ENCODE data around the gene ATG9B. TPM values are rescaled to one million over a fixed set of nuclear protein-coding genes. Genes with fewer than 3 reads are reported as not detected.
A peak's percentile ranks its signal among the peaks of the same experiment; 100 is the strongest.

Gene ATG9B
- total RNA-seq, 4 donors from 2014 or later = 0.42 TPM; not detected in 3

DNA sequence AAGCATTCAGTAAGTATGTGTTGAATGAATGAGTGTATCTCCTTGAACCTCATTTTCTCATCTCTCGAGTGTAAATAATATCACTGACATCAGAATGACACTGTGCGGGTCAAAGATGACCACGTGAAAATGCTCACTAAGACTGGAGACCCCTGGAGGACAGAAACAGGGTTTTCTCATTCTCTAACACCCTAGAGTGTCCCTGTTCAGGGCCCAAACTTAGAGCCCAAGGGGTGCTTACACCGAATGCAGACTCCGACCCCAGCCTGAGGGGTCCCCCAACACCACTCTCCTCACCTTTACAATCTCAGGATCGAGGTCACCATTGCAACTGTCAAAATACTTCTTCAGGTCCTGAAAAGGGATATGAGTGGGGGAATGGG, 32.0 kb upstream of the ATG9B start:
- intact Hi-C loops (cut with DNase I) = no loop called here
- 86% methylated on average over 6 of the region's 6 CpGs for WGBS

DNA sequence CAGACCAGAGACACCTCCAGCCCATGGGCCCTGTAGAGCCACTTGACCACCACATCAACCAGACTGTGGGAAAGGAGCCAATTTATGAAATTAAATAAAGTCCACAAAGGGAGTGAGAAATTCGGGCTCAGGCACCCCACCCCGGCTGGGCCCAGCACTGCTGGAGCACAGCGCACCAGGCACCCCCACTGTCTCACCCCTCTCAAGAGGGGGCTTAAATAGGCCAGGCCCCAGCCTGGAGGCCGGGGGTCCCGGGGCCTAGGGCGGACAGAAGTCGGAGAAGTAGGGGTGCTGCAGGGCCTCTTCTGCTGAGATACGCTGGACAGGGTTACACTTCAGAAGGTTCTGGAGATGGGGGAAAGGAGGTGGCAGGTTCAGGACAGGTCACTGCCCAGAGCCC, 29.5 kb upstream of the ATG9B start:
- 94% methylated on average over 8 of the region's 8 CpGs for WGBS
- intact Hi-C loops (cut with DNase I) = no loop called here
- H3K27ac ChIP-seq (replicated peaks in 1 of 4) = no peak overlapping the region
- peaks cover 0 to 13% (median 7%) of the 10 kb centered on the region in 4 donors for H3K36me3 ChIP-seq
- peaks cover 0 to 15% (median 0%) of the 10 kb centered on the region in 4 donors for H3K27me3 ChIP-seq
- no peak overlapping the region for H3K4me3 ChIP-seq
- H3K4me1 ChIP-seq = peaks cover 24 to 36% (median 30%) of the 10 kb centered on the region in 4 donors
- TF ChIP-seq EP300 (IDR thresholded peaks at IDR 0.05) = no peak
- TF ChIP-seq, protein P1, sequence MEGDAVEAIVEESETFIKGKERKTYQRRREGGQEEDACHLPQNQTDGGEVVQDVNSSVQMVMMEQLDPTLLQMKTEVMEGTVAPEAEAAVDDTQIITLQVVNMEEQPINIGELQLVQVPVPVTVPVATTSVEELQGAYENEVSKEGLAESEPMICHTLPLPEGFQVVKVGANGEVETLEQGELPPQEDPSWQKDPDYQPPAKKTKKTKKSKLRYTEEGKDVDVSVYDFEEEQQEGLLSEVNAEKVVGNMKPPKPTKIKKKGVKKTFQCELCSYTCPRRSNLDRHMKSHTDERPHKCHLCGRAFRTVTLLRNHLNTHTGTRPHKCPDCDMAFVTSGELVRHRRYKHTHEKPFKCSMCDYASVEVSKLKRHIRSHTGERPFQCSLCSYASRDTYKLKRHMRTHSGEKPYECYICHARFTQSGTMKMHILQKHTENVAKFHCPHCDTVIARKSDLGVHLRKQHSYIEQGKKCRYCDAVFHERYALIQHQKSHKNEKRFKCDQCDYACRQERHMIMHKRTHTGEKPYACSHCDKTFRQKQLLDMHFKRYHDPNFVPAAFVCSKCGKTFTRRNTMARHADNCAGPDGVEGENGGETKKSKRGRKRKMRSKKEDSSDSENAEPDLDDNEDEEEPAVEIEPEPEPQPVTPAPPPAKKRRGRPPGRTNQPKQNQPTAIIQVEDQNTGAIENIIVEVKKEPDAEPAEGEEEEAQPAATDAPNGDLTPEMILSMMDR (IDR thresholded peaks at IDR 0.05) = no peak
- TF ChIP-seq POLR2A (IDR thresholded peaks at IDR 0.05; ENCODE audit: low read depth) = no peak
- no peak for TF ChIP-seq POLR2AphosphoS5 (IDR thresholded peaks at IDR 0.05)
- no peak for DNase-seq (ENCODE audit: extremely low spot score)
- no peaks in the 10 kb centered on the region for H3K9me3 ChIP-seq

More for the DNA sequence above, 32.0 kb upstream of the ATG9B start:
- Histone ChIP-seq H3K4me3 (no peak overlapping the region), H3K36me3 (peaks cover 0 to 13% (median 7%) of the 10 kb centered on the region in 4 donors), H3K27me3 (peaks cover 0 to 3% (median 0%) of the 10 kb centered on the region in 4 donors), H3K9me3 (no peaks in the 10 kb centered on the region), H3K4me1 (peaks cover 33 to 48% (median 42%) of the 10 kb centered on the region in 4 donors), H3K27ac (replicated peaks in 1 of 4) (no peak overlapping the region)
- no peak for DNase-seq (ENCODE audit: extremely low spot score)
- TF ChIP-seq POLR2A (IDR thresholded peaks at IDR 0.05; ENCODE audit: low read depth) (no peak), POLR2AphosphoS5 (IDR thresholded peaks at IDR 0.05) (no peak), EP300 (IDR thresholded peaks at IDR 0.05) (no peak)
- TF ChIP-seq, protein P1 (IDR thresholded peaks at IDR 0.05) = no peak

DNA sequence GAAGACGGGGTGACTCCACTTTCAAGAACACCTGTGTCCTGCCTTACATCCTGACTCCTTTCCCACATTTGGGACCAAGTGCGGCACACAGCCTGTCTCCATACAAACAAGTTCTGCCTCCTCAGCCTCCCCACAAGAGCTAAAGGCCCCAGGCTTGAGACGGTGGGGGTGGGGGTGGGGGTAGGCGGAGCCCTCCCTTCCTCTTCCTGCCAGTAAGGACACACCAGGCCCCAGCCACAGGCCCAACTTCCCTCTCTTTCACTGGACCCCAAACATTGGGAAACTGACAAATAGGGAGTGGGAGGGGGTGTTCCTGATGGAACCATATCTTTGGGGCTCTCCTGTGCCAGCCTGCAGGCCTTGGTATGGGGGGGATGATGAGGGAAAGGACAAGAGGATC, 28.8 kb upstream of the ATG9B start:
- TF ChIP-seq POLR2AphosphoS5 (IDR thresholded peaks at IDR 0.05) (no peak), POLR2A (IDR thresholded peaks at IDR 0.05; ENCODE audit: low read depth) (no peak), EP300 (IDR thresholded peaks at IDR 0.05) (no peak)
- TF ChIP-seq, protein P1 (IDR thresholded peaks at IDR 0.05) = no peak
- no peak overlapping the region for H3K4me3 ChIP-seq
- H3K4me1 ChIP-seq = peaks cover 20 to 30% (median 24%) of the 10 kb centered on the region in 4 donors
- no peaks in the 10 kb centered on the region for H3K9me3 ChIP-seq
- intact Hi-C loops (cut with DNase I) = no loop called here
- peaks cover 0 to 13% (median 7%) of the 10 kb centered on the region in 4 donors for H3K36me3 ChIP-seq
- no peak overlapping the region for H3K27ac ChIP-seq (replicated peaks in 1 of 4)
- DNase-seq (ENCODE audit: extremely low spot score) = no peak
- 73% methylated on average over 4 of the region's 4 CpGs for WGBS
- H3K27me3 ChIP-seq = peaks cover 0 to 15% (median 0%) of the 10 kb centered on the region in 4 donors

DNA sequence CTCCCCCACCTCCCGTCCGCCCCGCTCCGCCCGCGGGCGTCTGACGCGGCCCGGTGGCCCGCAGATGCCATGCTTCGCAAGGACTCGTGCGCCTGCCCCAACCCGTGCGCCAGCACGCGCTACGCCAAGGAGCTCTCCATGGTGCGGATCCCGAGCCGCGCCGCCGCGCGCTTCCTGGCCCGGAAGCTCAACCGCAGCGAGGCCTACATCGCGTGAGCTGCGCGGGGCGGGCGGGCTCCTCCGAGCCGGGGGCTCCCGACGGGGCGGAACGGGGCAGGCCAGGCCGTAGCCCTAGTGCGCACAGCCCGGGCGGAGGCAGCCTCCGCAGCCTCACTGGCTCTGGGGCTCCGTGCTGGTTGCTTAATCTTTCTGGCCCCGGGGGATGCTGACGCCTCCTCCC, 26.8 kb upstream of the ATG9B start:
- intact Hi-C loops (cut with DNase I) = no loop called here
- 2% methylated on average over 9 of the region's 50 CpGs for WGBS
- Histone ChIP-seq H3K9me3 (no peaks in the 10 kb centered on the region), H3K4me1 (peaks cover 9 to 32% (median 22%) of the 10 kb centered on the region in 4 donors), H3K27me3 (peaks cover 0 to 15% (median 0%) of the 10 kb centered on the region in 4 donors), H3K4me3 (peak overlapping the region in 3 of 4 donors; percentile 13 to 35 (median 20)), H3K36me3 (peaks cover 0 to 16% (median 8%) of the 10 kb centered on the region in 4 donors), H3K27ac (replicated peaks in 1 of 4) (no peak overlapping the region)
- TF ChIP-seq POLR2AphosphoS5 (IDR thresholded peaks at IDR 0.05) (peak; percentile 10 to 63), EP300 (IDR thresholded peaks at IDR 0.05) (no peak)
- no peak for DNase-seq (ENCODE audit: extremely low spot score)

DNA sequence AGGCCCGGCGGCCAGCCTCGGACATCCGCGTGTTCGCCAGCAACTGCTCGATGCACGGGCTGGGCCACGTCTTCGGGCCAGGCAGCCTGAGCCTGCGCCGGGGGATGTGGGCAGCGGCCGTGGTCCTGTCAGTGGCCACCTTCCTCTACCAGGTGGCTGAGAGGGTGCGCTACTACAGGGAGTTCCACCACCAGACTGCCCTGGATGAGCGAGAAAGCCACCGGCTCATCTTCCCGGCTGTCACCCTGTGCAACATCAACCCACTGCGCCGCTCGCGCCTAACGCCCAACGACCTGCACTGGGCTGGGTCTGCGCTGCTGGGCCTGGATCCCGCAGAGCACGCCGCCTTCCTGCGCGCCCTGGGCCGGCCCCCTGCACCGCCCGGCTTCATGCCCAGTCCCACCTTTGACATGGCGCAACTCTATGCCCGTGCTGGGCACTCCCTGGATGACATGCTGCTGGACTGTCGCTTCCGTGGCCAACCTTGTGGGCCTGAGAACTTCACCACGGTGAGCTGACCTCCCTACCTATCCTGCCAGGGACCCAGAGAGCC, 24.7 kb upstream of the ATG9B start:
- intact Hi-C loops (cut with DNase I) = no loop called here
- Histone ChIP-seq H3K36me3 (peaks cover 0 to 32% (median 28%) of the 10 kb centered on the region in 4 donors), H3K9me3 (no peaks in the 10 kb centered on the region), H3K4me3 (no peak overlapping the region), H3K27me3 (peaks cover 0 to 15% (median 0%) of the 10 kb centered on the region in 4 donors), H3K27ac (replicated peaks in 1 of 4) (no peak overlapping the region), H3K4me1 (peaks cover 9 to 32% (median 22%) of the 10 kb centered on the region in 4 donors)
- DNase-seq (ENCODE audit: extremely low spot score) = no peak
- TF ChIP-seq EP300 (IDR thresholded peaks at IDR 0.05) (no peak), POLR2A (IDR thresholded peaks at IDR 0.05; ENCODE audit: low read depth) (no peak), POLR2AphosphoS5 (IDR thresholded peaks at IDR 0.05) (no peak)
- TF ChIP-seq, protein P1 (IDR thresholded peaks at IDR 0.05) = no peak
- WGBS = 79% methylated on average over 12 of the region's 38 CpGs

Measured in esophagus muscularis mucosa (tissue), 4 donors.